ENCODE measurements around the gene KRTDAP. TPM values are rescaled to one million over a fixed set of nuclear protein-coding genes. Genes with fewer than 3 reads are reported as not detected.

KRTDAP gene
- total and polyA plus RNA-seq, 9 donors = 0.54 to 1.6 (median 0.75) TPM; not detected in 4

GRCh38 chr19:35511337-35511736 lies 21.1 kb upstream of the KRTDAP start:
- no peak for DNase-seq
- Histone ChIP-seq H3K4me1 (ENCODE audit: insufficient read depth) (peaks cover 3% of the 10 kb centered on the region), H3K27ac (no peak overlapping the region), H3K27me3 (no peaks in the 10 kb centered on the region), H3K36me3 (no peaks in the 10 kb centered on the region), H3K4me3 (no peak overlapping the region), H3K9me3 (no peaks in the 10 kb centered on the region)
- TF ChIP-seq CTCF (IDR thresholded peaks at IDR 0.05) (no peak), EP300 (IDR thresholded peaks at IDR 0.05) (no peak), POLR2A (IDR thresholded peaks at IDR 0.05) (no peak)
- intact Hi-C loops (cut with DNase I) = no loop called here
- WGBS, 3 donors = 77 to 86% (median 84%) methylated on average over 6 to 7 of the region's 7 CpGs

- Histone ChIP-seq H3K27me3 (no peaks in the 10 kb centered on the region), H3K27ac (no peak overlapping the region), H3K36me3 (no peaks in the 10 kb centered on the region), H3K4me3 (no peak overlapping the region), H3K9me3 (no peaks in the 10 kb centered on the region), H3K4me1 (ENCODE audit: insufficient read depth) (peaks cover 3% of the 10 kb centered on the region)
- WGBS, 3 donors = 2 to 14% (median 4%) methylated on average over 13 to 15 of the region's 15 CpGs
- intact Hi-C loops (cut with DNase I) = no loop called here
- TF ChIP-seq CTCF (IDR thresholded peaks at IDR 0.05) = no peak
- TF ChIP-seq EP300 (IDR thresholded peaks at IDR 0.05) = no peak
- TF ChIP-seq POLR2A (IDR thresholded peaks at IDR 0.05) = no peak
- no peak for DNase-seq
Observed at GRCh38 chr19:35510626-35510964, 20.3 kb upstream of the KRTDAP start.

- no peaks in the 10 kb centered on the region for H3K9me3 ChIP-seq
- TF ChIP-seq CTCF (IDR thresholded peaks at IDR 0.05) (peak; percentile 89 to 95 (median 90)), EP300 (IDR thresholded peaks at IDR 0.05) (no peak), POLR2A (IDR thresholded peaks at IDR 0.05) (peak; percentile 51)
- no peaks in the 10 kb centered on the region for H3K27me3 ChIP-seq
- H3K4me1 ChIP-seq (ENCODE audit: insufficient read depth) = peaks cover 3% of the 10 kb centered on the region
- peak overlapping the region; percentile 3 to 74 for H3K27ac ChIP-seq
- peak; percentile 83 to 91 (median 88) for DNase-seq
- intact Hi-C loops (cut with DNase I) = loop anchor here in 1 of 4 donors (10.0 kb wide), 1 partner anchor 245 kb away; the partner anchor contains the start of gene USF2
- H3K4me3 ChIP-seq = peak overlapping the region; percentile 37
- no peaks in the 10 kb centered on the region for H3K36me3 ChIP-seq
- 0 to 1% (median 1%) methylated on average over 39 of the region's 39 CpGs for WGBS, 3 donors
Observed at GRCh38 chr19:35509861-35510625, 19.8 kb upstream of the KRTDAP start.

GRCh38 chr19:35509018-35509652 lies 18.9 kb upstream of the KRTDAP start:
- no peaks in the 10 kb centered on the region for H3K36me3 ChIP-seq
- peak; percentile 49 to 67 (median 60) for DNase-seq
- no peaks in the 10 kb centered on the region for H3K27me3 ChIP-seq
- no peaks in the 10 kb centered on the region for H3K9me3 ChIP-seq
- 25 to 30% (median 30%) methylated on average over 12 of the region's 12 CpGs for WGBS, 3 donors
- peak overlapping the region in 1 of 2 donors; percentile 74 for H3K27ac ChIP-seq
- intact Hi-C loops (cut with DNase I) = loop anchor here in 1 of 4 donors (10.0 kb wide), 1 partner anchor 244 kb away; the partner anchor contains the start of gene USF2
- H3K4me1 ChIP-seq (ENCODE audit: insufficient read depth) = peaks cover under 1% of the 10 kb centered on the region
- TF ChIP-seq POLR2A (IDR thresholded peaks at IDR 0.05) (peak; percentile 23), EP300 (IDR thresholded peaks at IDR 0.05) (no peak), CTCF (IDR thresholded peaks at IDR 0.05) (no peak)
- H3K4me3 ChIP-seq = peak overlapping the region; percentile 37
